PC-3 (cell line): ENCODE data around the gene HLA-DPA1.

Source experiments
- EZH2 ChIP-seq: fragments of 300-600 bp; sonication (generic); IDR thresholded peaks from one replicate; pipeline ENCODE4 v1.6.1; 2017; ENCODE audit warnings: antibody characterized with exemption, mild to moderate bottlenecking, low read length; ENCODE audit not compliant: unreplicated experiment
- TF ChIP-seq, protein P1 (sequence below): fragments of 300-600 bp; sonication (generic); conservative IDR thresholded peaks from 2 replicates; pipeline ENCODE4 v1.5.1; 2017; ENCODE audit warnings: antibody characterized with exemption, low read depth, mild to moderate bottlenecking, low read length

DNA sequence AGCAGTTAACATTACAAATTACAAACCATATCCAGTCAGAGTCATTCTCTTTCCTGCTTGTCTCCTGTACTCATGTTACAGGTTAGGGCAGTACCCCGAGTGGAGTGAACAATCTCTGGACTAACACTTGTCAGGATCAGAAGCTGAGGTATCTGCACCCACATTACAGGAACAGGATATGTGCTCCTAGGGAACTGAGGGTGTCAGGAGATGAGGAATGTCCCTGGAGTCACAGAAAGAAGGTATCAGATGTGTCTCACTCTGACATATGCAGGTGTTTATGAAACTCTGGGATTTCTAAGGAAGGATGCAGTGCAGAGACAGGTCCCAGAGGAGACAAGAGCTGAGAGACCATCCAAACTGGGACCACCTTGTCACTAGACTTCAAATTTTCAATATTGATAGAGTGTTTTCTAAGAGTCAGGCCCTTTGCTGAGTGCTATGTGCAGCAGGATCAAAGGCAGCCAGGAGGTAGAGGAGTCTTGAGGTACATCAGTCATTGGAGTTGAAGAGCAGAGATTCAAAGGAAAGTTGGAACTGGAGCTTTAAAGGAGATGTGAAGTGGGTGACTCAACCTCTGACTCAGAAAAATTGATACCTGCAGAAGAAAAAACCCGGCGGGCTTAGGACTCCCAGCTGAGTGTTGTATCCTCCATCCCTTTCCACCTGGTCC lies 14.9 kb upstream of the HLA-DPA1 start:
- TF ChIP-seq, protein P1, sequence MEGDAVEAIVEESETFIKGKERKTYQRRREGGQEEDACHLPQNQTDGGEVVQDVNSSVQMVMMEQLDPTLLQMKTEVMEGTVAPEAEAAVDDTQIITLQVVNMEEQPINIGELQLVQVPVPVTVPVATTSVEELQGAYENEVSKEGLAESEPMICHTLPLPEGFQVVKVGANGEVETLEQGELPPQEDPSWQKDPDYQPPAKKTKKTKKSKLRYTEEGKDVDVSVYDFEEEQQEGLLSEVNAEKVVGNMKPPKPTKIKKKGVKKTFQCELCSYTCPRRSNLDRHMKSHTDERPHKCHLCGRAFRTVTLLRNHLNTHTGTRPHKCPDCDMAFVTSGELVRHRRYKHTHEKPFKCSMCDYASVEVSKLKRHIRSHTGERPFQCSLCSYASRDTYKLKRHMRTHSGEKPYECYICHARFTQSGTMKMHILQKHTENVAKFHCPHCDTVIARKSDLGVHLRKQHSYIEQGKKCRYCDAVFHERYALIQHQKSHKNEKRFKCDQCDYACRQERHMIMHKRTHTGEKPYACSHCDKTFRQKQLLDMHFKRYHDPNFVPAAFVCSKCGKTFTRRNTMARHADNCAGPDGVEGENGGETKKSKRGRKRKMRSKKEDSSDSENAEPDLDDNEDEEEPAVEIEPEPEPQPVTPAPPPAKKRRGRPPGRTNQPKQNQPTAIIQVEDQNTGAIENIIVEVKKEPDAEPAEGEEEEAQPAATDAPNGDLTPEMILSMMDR: no peak
- no peak for TF ChIP-seq EZH2
